GM10266 (cell line): Measurements from ENCODE around the gene TNFRSF12A.

ENCODE experiments used
- DNase-seq: peaks from one replicate; pipeline ENCODE4 v3.0.0; 2012; ENCODE audit errors: extremely low spot score
- CTCF ChIP-seq: IDR thresholded peaks from 2 replicates; pipeline ENCODE4 v1.5.1; 2012; ENCODE audit warnings: mild to moderate bottlenecking, low read depth; ENCODE audit not compliant: control insufficient read depth, insufficient read depth; ENCODE audit errors: missing control alignments

Gene TNFRSF12A

GRCh38 chr16:3027983-3028715 is 8.0 kb downstream of the TNFRSF12A start:
- DNase-seq, result peak; percentile 96
- TF ChIP-seq CTCF, result peak; percentile 94

- TF ChIP-seq CTCF, result no peak
- no peak for DNase-seq
These were observed 8.7 kb downstream of the TNFRSF12A start for GRCh38 chr16:3028716-3029319.

- TF ChIP-seq CTCF, result no peak
- no peak for DNase-seq
These were observed 9.5 kb downstream of the TNFRSF12A start for GRCh38 chr16:3029491-3030221.

- no peak for DNase-seq
- TF ChIP-seq CTCF, result no peak
These were observed 10.3 kb downstream of the TNFRSF12A start for GRCh38 chr16:3030222-3031212.

- no peak for DNase-seq
- no peak for TF ChIP-seq CTCF
These were observed 12.5 kb downstream of the TNFRSF12A start for GRCh38 chr16:3032624-3033023.

- no peak for TF ChIP-seq CTCF
- DNase-seq, result no peak
These were observed 15.3 kb downstream of the TNFRSF12A start for GRCh38 chr16:3035289-3035971.
